Measurements from ENCODE around the gene DOHH.
A peak's percentile ranks its signal among the peaks of the same experiment; 100 is the strongest.

Gene DOHH

DNA sequence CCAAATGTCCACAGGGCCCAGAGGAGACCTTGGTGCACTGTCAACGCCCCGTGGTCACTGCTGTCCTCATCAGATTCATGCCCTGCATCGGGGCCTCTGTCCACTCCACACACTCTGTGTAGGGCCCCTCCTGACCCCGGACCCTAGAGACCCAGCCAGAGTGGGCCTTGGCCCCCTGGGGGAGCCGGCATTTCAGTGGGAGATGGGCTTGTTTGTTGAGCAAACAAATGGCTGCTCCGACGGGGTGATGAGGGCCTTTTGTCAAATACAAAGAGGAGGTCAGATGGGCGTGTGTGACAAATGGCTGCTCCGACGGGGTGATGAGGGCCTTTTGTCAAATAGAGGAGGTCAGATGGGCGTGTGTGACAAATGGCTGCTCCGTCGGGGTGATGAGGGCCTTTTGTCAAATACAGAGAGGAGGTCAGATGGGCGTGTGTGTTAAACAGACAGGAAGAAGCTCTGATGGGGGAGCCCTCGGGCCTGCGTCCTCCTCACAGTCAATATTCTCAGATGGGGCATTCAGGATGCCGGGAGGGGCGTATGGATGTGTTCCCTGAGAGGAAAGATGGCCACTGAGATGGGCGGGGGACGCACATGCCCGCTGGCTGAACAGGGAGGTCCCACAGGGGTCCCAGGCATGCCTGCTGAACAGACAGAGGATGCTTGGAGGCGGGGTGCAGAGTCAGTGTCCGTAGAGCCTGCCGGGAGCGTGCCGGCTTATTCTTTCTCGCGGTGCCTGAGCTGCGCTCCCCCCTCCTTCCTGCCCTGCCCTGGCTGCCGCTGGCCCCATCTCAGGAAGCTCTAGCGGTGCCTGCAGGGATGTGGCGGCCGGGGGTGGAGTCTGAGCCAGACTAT lies 56.4 kb downstream of the DOHH start:
- Histone ChIP-seq H3K4me3 (ENCODE audit: low read length) (peak overlapping the region; percentile 2), H3K27me3 (ENCODE audit: insufficient read depth, low read length) (peaks cover 18% of the 10 kb centered on the region), H2AFZ (ENCODE audit: low read depth, low read length) (no peak overlapping the region), H3K9me3 (ENCODE audit: low read length) (no peaks in the 10 kb centered on the region), H3K4me1 (ENCODE audit: insufficient read depth, low read length) (peaks cover 18% of the 10 kb centered on the region), H3K36me3 (ENCODE audit: insufficient read depth, low read length) (no peaks in the 10 kb centered on the region)

DNA sequence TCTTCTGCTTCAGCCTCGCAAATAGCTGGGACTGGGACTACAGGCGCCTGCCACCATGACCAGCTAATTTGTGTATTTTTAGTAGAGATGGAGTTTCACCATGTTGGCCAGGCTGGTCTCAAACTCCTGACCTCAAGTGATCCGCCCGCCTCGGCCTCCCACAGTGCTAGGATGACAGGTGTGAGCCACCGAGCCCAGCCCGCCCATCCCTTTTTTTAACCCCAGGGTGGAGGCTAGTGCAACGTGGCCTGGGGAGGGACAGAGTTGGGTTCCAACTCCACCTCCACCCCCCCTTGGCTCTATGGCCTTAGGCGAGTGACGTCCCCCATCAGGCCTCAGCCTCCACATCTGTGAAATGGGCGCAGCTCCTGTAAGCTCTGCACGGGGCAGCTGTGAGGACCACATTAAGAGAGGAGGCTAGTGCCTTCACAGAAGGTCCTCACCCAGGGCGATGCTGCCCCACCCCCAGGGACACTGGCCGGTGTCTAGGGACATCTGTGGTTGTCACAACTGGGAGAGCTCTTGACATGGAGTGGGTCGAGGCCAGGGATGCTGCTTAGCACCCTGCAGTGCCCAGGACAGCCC lies 57.9 kb downstream of the DOHH start:
- Histone ChIP-seq H3K27me3 (ENCODE audit: insufficient read depth, low read length) (peaks cover 11% of the 10 kb centered on the region), H3K36me3 (ENCODE audit: insufficient read depth, low read length) (no peaks in the 10 kb centered on the region), H3K4me3 (ENCODE audit: low read length) (no peak overlapping the region), H3K4me1 (ENCODE audit: insufficient read depth, low read length) (peaks cover 18% of the 10 kb centered on the region), H3K9me3 (ENCODE audit: low read length) (no peaks in the 10 kb centered on the region), H2AFZ (ENCODE audit: low read depth, low read length) (no peak overlapping the region)

- H2AFZ ChIP-seq (ENCODE audit: low read depth, low read length): no peak overlapping the region
- peaks cover 8% of the 10 kb centered on the region for H3K27me3 ChIP-seq (ENCODE audit: insufficient read depth, low read length)
- H3K9me3 ChIP-seq (ENCODE audit: low read length): no peaks in the 10 kb centered on the region
- H3K36me3 ChIP-seq (ENCODE audit: insufficient read depth, low read length): no peaks in the 10 kb centered on the region
- H3K4me1 ChIP-seq (ENCODE audit: insufficient read depth, low read length): peaks cover 18% of the 10 kb centered on the region
- no peak overlapping the region for H3K4me3 ChIP-seq (ENCODE audit: low read length)
Measured at GRCh38 chr19:3441986-3442329, 58.5 kb downstream of the DOHH start.

DNA sequence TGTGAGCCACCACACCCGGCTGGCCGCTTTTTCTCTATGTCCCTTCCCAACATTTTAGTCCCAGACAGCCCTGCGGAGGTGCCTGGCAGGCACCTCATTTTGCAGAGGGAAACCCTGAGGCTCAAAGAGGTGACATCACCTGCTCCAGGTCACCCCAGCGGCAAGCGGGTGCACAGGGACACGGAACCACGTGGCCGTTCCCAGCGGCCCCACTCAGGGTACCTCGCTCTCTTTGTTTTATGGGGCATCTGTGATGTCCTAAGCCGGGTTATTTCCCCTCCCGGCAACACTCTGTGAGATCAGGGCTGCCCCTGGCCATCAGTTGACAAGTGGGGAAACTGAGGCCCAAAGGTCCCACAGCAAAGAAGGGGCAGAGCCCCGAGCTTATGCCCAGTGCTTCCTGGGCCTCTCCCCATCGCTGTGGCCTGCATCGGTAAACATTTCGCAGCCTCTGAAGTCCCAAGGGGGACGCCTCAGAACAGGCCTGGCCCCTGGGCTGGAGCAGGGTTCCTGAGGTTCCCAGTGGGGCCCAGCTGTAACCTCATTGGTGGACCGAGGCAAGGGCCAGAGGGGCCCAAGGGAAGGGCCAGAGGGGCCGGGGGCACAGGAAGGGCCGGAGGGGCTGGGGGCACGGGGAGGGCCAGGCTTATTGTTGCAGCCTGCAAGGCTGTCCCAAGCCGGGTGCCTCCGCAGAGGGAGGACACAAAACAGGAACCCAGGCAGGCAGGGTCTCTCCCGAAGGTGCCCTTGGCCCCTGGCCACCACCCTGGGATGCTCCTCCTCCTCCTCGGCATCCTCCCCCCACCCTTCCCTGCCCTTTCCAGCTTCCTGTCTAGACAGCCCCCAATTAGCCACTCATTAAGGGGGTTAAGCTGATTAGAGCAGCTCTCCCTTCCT lies 59.1 kb downstream of the DOHH start:
- H2AFZ ChIP-seq (ENCODE audit: low read depth, low read length): no peak overlapping the region
- peaks cover 8% of the 10 kb centered on the region for H3K27me3 ChIP-seq (ENCODE audit: insufficient read depth, low read length)
- H3K9me3 ChIP-seq (ENCODE audit: low read length): no peaks in the 10 kb centered on the region
- H3K4me3 ChIP-seq (ENCODE audit: low read length): no peak overlapping the region
- peaks cover 18% of the 10 kb centered on the region for H3K4me1 ChIP-seq (ENCODE audit: insufficient read depth, low read length)
- no peaks in the 10 kb centered on the region for H3K36me3 ChIP-seq (ENCODE audit: insufficient read depth, low read length)

Measured in neuron (in vitro differentiated cells).